IPS-20b (cell line): ENCODE data around the gene UPP1.
"Not testable (repeated sequence)": the region's sequence is repeated elsewhere in the genome, so short reads cannot be mapped to it uniquely, and the experiment has no call there.

ENCODE experiments used
- H3K27ac ChIP-seq: one replicate; pipeline ENCODE4 v1.5.1; 2013; ENCODE audit warnings: low read length
- H3K27me3 ChIP-seq: 2 replicates; pipeline ENCODE4 v1.6.1; 2013; ENCODE audit warnings: mild to moderate bottlenecking, low read length, inconsistent platforms; ENCODE audit not compliant: insufficient read depth
- H3K36me3 ChIP-seq: 2 replicates; pipeline ENCODE4 v1.6.1; 2013; ENCODE audit warnings: low read depth, mild to moderate bottlenecking, inconsistent platforms, low read length, moderate library complexity; ENCODE audit not compliant: insufficient read depth
- H3K4me1 ChIP-seq: 2 replicates; pipeline ENCODE4 v1.6.1; 2013; ENCODE audit warnings: mild to moderate bottlenecking, control low read depth, inconsistent platforms, low read length, moderate library complexity; ENCODE audit not compliant: insufficient read depth
- H3K4me3 ChIP-seq: 2 replicates; pipeline ENCODE4 v1.5.1; 2013; ENCODE audit warnings: mild to moderate bottlenecking, low read length, inconsistent platforms
- H3K9ac ChIP-seq: 2 replicates; pipeline ENCODE4 v1.6.1; 2013; ENCODE audit warnings: low read depth, mild to moderate bottlenecking, inconsistent platforms, low read length, moderate library complexity
- H3K9me3 ChIP-seq: 2 replicates; pipeline ENCODE4 v1.6.1; 2013; ENCODE audit warnings: mild to moderate bottlenecking, low read depth, low read length, inconsistent platforms; ENCODE audit not compliant: insufficient read depth

UPP1 gene

GRCh38 chr7:48147078-48147591 is 58.1 kb downstream of the UPP1 start:
- H3K4me3 ChIP-seq, result no peak overlapping the region
- peaks cover 11% of the 10 kb centered on the region for H3K9me3 ChIP-seq
- peaks cover 7% of the 10 kb centered on the region for H3K4me1 ChIP-seq
- H3K36me3 ChIP-seq, result no peaks in the 10 kb centered on the region
- no peaks in the 10 kb centered on the region for H3K27me3 ChIP-seq
- no peak overlapping the region for H3K9ac ChIP-seq
- H3K27ac ChIP-seq, result no peak overlapping the region

GRCh38 chr7:48147690-48148089 is 58.6 kb downstream of the UPP1 start:
- H3K27ac ChIP-seq, H3K36me3 ChIP-seq, H3K27me3 ChIP-seq, H3K4me3 ChIP-seq, H3K9me3 ChIP-seq, H3K4me1 ChIP-seq, H3K9ac ChIP-seq: not testable (repeated sequence)

- H3K4me1 ChIP-seq, result peaks cover 7% of the 10 kb centered on the region
- H3K4me3 ChIP-seq, result no peak overlapping the region
- no peak overlapping the region for H3K9ac ChIP-seq
- no peak overlapping the region for H3K27ac ChIP-seq
- H3K9me3 ChIP-seq, result peaks cover 5% of the 10 kb centered on the region; the same call in 1 of the 2 replicates
- no peaks in the 10 kb centered on the region for H3K27me3 ChIP-seq
- no peaks in the 10 kb centered on the region for H3K36me3 ChIP-seq
These were observed 59.2 kb downstream of the UPP1 start for GRCh38 chr7:48148311-48148710.

- H3K9me3 ChIP-seq, result peaks cover 5% of the 10 kb centered on the region; the same call in 1 of the 2 replicates
- H3K27me3 ChIP-seq, result no peaks in the 10 kb centered on the region
- H3K4me3 ChIP-seq, result no peak overlapping the region
- H3K27ac ChIP-seq, result no peak overlapping the region
- no peaks in the 10 kb centered on the region for H3K36me3 ChIP-seq
- no peak overlapping the region for H3K9ac ChIP-seq
- peaks cover 7% of the 10 kb centered on the region for H3K4me1 ChIP-seq
These were observed 60.0 kb downstream of the UPP1 start for GRCh38 chr7:48149058-48149457.

GRCh38 chr7:48150086-48150485 is 61.0 kb downstream of the UPP1 start:
- H3K4me3 ChIP-seq, result no peak overlapping the region
- H3K27ac ChIP-seq, result no peak overlapping the region

GRCh38 chr7:48154792-48155413 is 65.8 kb downstream of the UPP1 start:
- Histone ChIP-seq H3K9me3 (no peaks in the 10 kb centered on the region), H3K27ac (no peak overlapping the region), H3K27me3 (no peaks in the 10 kb centered on the region), H3K4me1 (no peaks in the 10 kb centered on the region), H3K36me3 (no peaks in the 10 kb centered on the region), H3K4me3 (no peak overlapping the region), H3K9ac (no peak overlapping the region)

More at GRCh38 chr7:48150086-48150485, 61.0 kb downstream of the UPP1 start:
- H3K36me3 ChIP-seq, result no peaks in the 10 kb centered on the region
- H3K27me3 ChIP-seq, result no peaks in the 10 kb centered on the region
- H3K9me3 ChIP-seq, result no peaks in the 10 kb centered on the region
- no peak overlapping the region for H3K9ac ChIP-seq
- H3K4me1 ChIP-seq, result peaks cover 7% of the 10 kb centered on the region
